GM19035 (cell line): ENCODE data around the gene GATA6.

Experiments used
- ATAC-seq: cut with Tn5 transposase; IDR thresholded peaks from one replicate; pipeline ENCODE4 v1.9.1; 2021; ENCODE audit not compliant: unreplicated experiment

Gene GATA6

GRCh38 chr18:22238036-22238435 is 68.6 kb downstream of the GATA6 start:
- ATAC-seq, result no peak

GRCh38 chr18:22238681-22239080 is 69.3 kb downstream of the GATA6 start:
- ATAC-seq, result no peak

- no peak for ATAC-seq
Observed at GRCh38 chr18:22241921-22242361, 72.6 kb downstream of the GATA6 start.

GRCh38 chr18:22243513-22243912 is 74.1 kb downstream of the GATA6 start:
- no peak for ATAC-seq

- no peak for ATAC-seq
Observed at GRCh38 chr18:22250026-22250425, 80.6 kb downstream of the GATA6 start.

GRCh38 chr18:22250591-22250996 is 81.2 kb downstream of the GATA6 start:
- no peak for ATAC-seq
